ENCODE data around the gene DMXL1.

DNA sequence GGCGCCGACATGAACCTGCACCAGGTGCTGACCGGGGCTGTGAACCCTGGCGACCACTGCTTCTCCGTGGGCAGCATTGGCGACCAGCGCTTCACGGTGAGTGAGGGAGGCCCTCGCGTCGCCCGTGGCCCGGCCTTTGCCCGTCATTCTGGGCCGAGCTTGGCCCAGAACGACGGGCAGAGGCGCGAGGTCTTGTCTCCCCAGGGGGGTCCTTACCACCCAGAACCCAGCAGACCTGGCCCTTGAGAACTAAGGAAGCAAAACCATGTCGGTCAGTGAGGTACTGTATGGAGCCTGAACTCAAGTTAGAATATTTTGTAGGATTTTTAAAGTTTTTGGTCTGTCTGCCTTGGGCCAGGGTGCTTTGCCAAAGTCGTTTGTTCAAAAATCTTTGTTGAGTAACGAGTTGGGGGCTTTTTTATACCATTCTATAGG is 691 bp downstream of the DMXL1 start:
- TF ChIP-seq CTCF (IDR thresholded peaks at IDR 0.05) = no peak
- TF ChIP-seq POLR2A (IDR thresholded peaks at IDR 0.05) = no peak
